Esophagus squamous epithelium (tissue), 4 donors: ENCODE results near the gene ESYT2.

Experiments used
- POLR2A ChIP-seq, 4 donors: fragments of 450-650 bp; IDR thresholded peaks; one replicate each; pipeline ENCODE4 v1.6.1; 2017; ENCODE audit warnings: antibody characterized with exemption in 4 of 4, mild to moderate bottlenecking in 4 of 4, moderate library complexity in 3 of 4
- TF ChIP-seq, protein P1 (sequence below), 6 experiments: fragments of 450-650 bp in 4 of 6; fragments of 200-600 bp in 2 of 6; sonication (generic) in 2 of 6; IDR thresholded peaks; one replicate each; pipeline ENCODE4 v1.5.1; 2016 to 2019; ENCODE audit warnings: antibody characterized with exemption in 6 of 6, mild to moderate bottlenecking in 4 of 6, moderate library complexity in 4 of 6

DNA sequence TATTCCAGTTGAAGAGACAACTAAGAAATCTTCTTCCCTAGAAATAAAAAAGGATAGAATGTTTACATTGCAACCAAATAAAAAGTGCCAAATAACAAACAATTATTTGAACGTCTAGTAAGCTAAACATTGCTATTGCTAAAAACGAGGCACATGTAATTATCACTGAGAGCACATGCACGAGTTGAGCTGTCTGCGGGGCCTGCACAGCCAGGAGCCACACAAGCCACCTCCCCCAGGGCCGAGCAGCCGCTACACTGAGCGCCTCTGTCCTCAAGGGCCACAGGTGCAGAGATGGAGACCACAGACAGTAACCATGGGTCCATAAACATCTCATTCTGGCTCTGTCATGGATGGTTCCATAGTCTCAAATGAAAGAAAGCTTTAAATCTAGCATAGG is 141.9 kb downstream of the ESYT2 start:
- TF ChIP-seq POLR2A (IDR thresholded peaks at IDR 0.05): no peak
- TF ChIP-seq, protein P1, sequence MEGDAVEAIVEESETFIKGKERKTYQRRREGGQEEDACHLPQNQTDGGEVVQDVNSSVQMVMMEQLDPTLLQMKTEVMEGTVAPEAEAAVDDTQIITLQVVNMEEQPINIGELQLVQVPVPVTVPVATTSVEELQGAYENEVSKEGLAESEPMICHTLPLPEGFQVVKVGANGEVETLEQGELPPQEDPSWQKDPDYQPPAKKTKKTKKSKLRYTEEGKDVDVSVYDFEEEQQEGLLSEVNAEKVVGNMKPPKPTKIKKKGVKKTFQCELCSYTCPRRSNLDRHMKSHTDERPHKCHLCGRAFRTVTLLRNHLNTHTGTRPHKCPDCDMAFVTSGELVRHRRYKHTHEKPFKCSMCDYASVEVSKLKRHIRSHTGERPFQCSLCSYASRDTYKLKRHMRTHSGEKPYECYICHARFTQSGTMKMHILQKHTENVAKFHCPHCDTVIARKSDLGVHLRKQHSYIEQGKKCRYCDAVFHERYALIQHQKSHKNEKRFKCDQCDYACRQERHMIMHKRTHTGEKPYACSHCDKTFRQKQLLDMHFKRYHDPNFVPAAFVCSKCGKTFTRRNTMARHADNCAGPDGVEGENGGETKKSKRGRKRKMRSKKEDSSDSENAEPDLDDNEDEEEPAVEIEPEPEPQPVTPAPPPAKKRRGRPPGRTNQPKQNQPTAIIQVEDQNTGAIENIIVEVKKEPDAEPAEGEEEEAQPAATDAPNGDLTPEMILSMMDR (IDR thresholded peaks at IDR 0.05): no peak
